ENCODE data around the gene HLA-F.

Gene HLA-F

DNA sequence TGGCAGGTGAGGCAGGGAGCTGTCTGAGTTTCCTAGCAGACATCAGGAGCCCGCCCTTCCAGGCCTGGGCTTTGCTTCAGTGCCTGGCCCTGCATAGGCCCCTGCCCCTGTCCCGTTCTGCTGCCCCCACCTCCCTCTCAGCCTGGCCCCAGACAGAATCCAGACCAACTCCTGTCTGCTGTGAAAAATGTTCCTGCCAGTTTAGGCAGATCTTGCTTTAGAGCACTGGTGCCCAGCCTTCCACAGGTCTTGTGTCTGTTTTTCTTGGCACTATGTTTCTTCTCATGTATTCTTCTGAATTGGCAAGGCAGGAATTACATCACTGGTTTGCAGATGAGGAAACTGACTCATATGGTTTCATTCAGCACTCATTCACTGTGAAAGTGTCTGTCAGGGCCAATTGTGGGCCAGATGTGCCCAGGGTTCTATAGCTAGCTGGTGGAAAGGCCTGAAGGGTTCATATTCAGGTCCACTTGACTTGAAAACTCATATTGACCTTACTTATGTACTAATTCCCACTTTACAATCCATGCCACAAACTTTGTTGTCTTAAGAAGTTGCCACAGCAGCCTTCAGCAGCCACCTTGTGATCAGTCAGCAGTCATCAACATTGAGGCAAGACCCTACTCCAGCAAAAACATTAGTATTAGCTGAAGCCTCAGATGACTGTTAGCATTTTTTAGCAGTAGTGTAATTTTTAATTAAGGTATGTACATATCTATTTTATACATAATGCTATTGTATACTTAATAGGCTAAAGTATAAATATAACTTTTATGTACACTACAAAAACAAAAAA is 40.5 kb downstream of the HLA-F start:
- peak; percentile 74 to 80 for DNase-seq

- DNase-seq: peak; percentile 22 to 39
These were observed 41.4 kb downstream of the HLA-F start for GRCh38 chr6:29764422-29765196.

GRCh38 chr6:29769336-29769735 is 46.1 kb downstream of the HLA-F start:
- no peak for DNase-seq

GRCh38 chr6:29770306-29770705 is 47.1 kb downstream of the HLA-F start:
- DNase-seq: no peak

GRCh38 chr6:29776684-29777083 is 53.5 kb downstream of the HLA-F start:
- DNase-seq: no peak
